Measurements from ENCODE around the gene CCNA1. TPM values are rescaled to one million over a fixed set of nuclear protein-coding genes. Genes with fewer than 3 reads are reported as not detected.

Gene CCNA1
- total and polyA plus RNA-seq, 10 of the 15 experiments (the other 5 are each of a cell fraction or from before 2014, with no cell fraction given) = 0.38 to 6.0 (median 1.1) TPM

GRCh38 chr13:36421447-36421846, 10.8 kb upstream of the CCNA1 start (continued):
- TF ChIP-seq ZNF687 (IDR thresholded peaks at IDR 0.05) = no peak
- no peak for TF ChIP-seq RELA (IDR thresholded peaks at IDR 0.05; ENCODE audit: borderline replicate concordance, partially characterized antibody)
- TF ChIP-seq SMAD5 (IDR thresholded peaks at IDR 0.05; ENCODE audit: low read depth) = no peak
- TF ChIP-seq ZNF274 (IDR thresholded peaks at IDR 0.05; ENCODE audit: insufficient read depth, insufficient read length) = no peak
- no peak for TF ChIP-seq ATF7 (IDR thresholded peaks at IDR 0.05; ENCODE audit: low read depth)
- no peak for TF ChIP-seq CHD4 (IDR thresholded peaks at IDR 0.05)

- no peak overlapping the region for H2AFZ ChIP-seq (ENCODE audit: control insufficient read depth, low read depth, low read length)
- no peak overlapping the region for H3K4me2 ChIP-seq (ENCODE audit: control insufficient read depth, insufficient read depth)
- ChIA-PET SMC1A (ENCODE audit: uncharacterized antibody, unreplicated experiment) (interaction anchor here (0.9 kb wide), 1 partner anchor 10 kb away, joined by 3 read pairs; no protein-coding TSS in a partner anchor), CTCF (interaction anchor here (0.7 to 2.0 kb wide), 3 partner anchors 9 to 1259 kb away, joined by 3 to 7 read pairs (median 3); no protein-coding TSS in a partner anchor), RAD21 (ENCODE audit: unreplicated experiment) (no interaction called here), POLR2A (no interaction called here)
- FAIRE-seq (no peak), DNase-seq (ENCODE audit: low read depth, low spot score) (no peak), ATAC-seq (no peak)
- no peaks in the 10 kb centered on the region for H3K79me2 ChIP-seq (ENCODE audit: control insufficient read depth, insufficient read depth, low read length)
- TF ChIP-seq MXI1 (IDR thresholded peaks at IDR 0.05; ENCODE audit: low read depth, low read length) = no peak
- no peaks in the 10 kb centered on the region for H4K20me1 ChIP-seq (ENCODE audit: control insufficient read depth, insufficient read depth)
- H3K27ac ChIP-seq (ENCODE audit: control insufficient read depth, insufficient read depth) = no peak overlapping the region
- intact Hi-C loops (cut with micrococcal nuclease; ENCODE audit: unreplicated experiment) = loop anchor here (10.0 kb wide), 1 partner anchor 417 kb away; no protein-coding TSS in a partner anchor
- peaks cover 8 to 20% of the 10 kb centered on the region in 2 experiments for H3K27me3 ChIP-seq (replicated peaks in 1 of 2; ENCODE audit: control insufficient read depth in 2 of 2, insufficient read depth in 2 of 2, low read length in 1 of 2)
- no peak overlapping the region for H3K4me3 ChIP-seq
- H3K36me3 ChIP-seq (ENCODE audit: control insufficient read depth in 2 of 2, insufficient read depth in 2 of 2, low read length in 1 of 2) = no peaks in the 10 kb centered on the region
- H3K4me1 ChIP-seq (ENCODE audit: control insufficient read depth, insufficient read depth, low read length) = no peaks in the 10 kb centered on the region
- BruUV-seq (replicated peaks) = no TSS peak
- in situ Hi-C loops (cut with MboI) = loop anchor here (10.0 kb wide), 1 partner anchor 557 kb away; no protein-coding TSS in a partner anchor
- no peak overlapping the region for H3K9ac ChIP-seq (ENCODE audit: control insufficient read depth, insufficient read depth, low read length)
- WGBS (ENCODE audit: insufficient coverage, insufficient replicate concordance, low lambda C conversion rate, missing lambda C conversion rate) = 20% methylated on average over 2 of the region's 2 CpGs
- no peaks in the 10 kb centered on the region; the same call in 2 of the 3 replicates for H3K9me3 ChIP-seq (replicated peaks; ENCODE audit: control insufficient read depth, insufficient read depth, low read length)
Observed at GRCh38 chr13:36428086-36428485, 4.2 kb upstream of the CCNA1 start.

Measured in GM12878 (cell line).